IMR-90 (cell line): ENCODE data around the gene SGCA. TPM values are rescaled to one million over a fixed set of nuclear protein-coding genes. Genes with fewer than 3 reads are reported as not detected.

ENCODE experiments used
- ATAC-seq: fragments of 200-7000 bp; cut with Tn5 transposase; 2 replicates; pipeline ENCODE4 v1.9.1; 2020; ENCODE audit warnings: low read depth, mild to moderate bottlenecking, moderate library complexity
- BruUV-seq: library from RNA; stranded (reverse); fragments of 400-500 nt; replicated peaks from 2 replicates; lab custom pipeline; 2021; lab: Mats Ljungman, UMichigan
- CTCF ChIA-PET: fragments of 300-600 bp; formaldehyde crosslinking; extraction: SDS; loops from one replicate; lab custom pipeline; 2021; ENCODE audit warnings: antibody characterized with exemption; lab: Yijun Ruan, JAX
- POLR2A ChIA-PET: fragments of 300-600 bp; sonication (Branson Sonifier 250); formaldehyde crosslinking; loops from one replicate; lab custom pipeline; 2022; ENCODE audit warnings: antibody characterized with exemption; ENCODE audit not compliant: unreplicated experiment; lab: Charles Lee
- DNase-seq: peaks from one replicate; pipeline ENCODE4 v3.0.0; 2013
- H2AFZ ChIP-seq: replicated peaks from 2 replicates; pipeline ENCODE3; 2013; ENCODE audit warnings: low read length, mild to moderate bottlenecking; ENCODE audit not compliant: poor library complexity
- H2AK5ac ChIP-seq: 2 replicates; pipeline ENCODE4 v1.6.1; 2013; ENCODE audit warnings: low read depth, low read length, inconsistent platforms
- H2AK9ac ChIP-seq: replicated peaks from 2 replicates; pipeline ENCODE3; 2013; ENCODE audit warnings: mild to moderate bottlenecking, low read depth, low read length, moderate library complexity; ENCODE audit not compliant: poor library complexity
- H2BK120ac ChIP-seq: 2 replicates; pipeline ENCODE4 v1.6.1; 2013; ENCODE audit warnings: low read depth, low read length, inconsistent platforms
- H2BK15ac ChIP-seq: 3 replicates; pipeline ENCODE4 v1.6.1; 2013; ENCODE audit warnings: low read depth, low read length, inconsistent platforms
- H2BK20ac ChIP-seq: 2 replicates; pipeline ENCODE4 v1.6.1; 2013; ENCODE audit warnings: low read depth, mild to moderate bottlenecking, inconsistent platforms, low read length, moderate library complexity
- H2BK5ac ChIP-seq: 2 replicates; pipeline ENCODE4 v1.6.1; 2013; ENCODE audit warnings: mild to moderate bottlenecking, low read depth, low read length, inconsistent platforms; ENCODE audit not compliant: poor library complexity, severe bottlenecking
- H3K14ac ChIP-seq: replicated peaks from 2 replicates; pipeline ENCODE4 v1.6.1; 2013; ENCODE audit warnings: low read depth, low read length, inconsistent platforms
- H3K18ac ChIP-seq: 2 replicates; pipeline ENCODE4 v1.6.1; 2013; ENCODE audit warnings: low read depth, low read length, control low read depth
- H3K23ac ChIP-seq: 2 replicates; pipeline ENCODE4 v1.6.1; 2013; ENCODE audit warnings: low read depth, low read length, inconsistent platforms
- H3K27ac ChIP-seq: 2 replicates; pipeline ENCODE4 v1.5.1; 2013; ENCODE audit warnings: mild to moderate bottlenecking, control low read depth, low read length; ENCODE audit not compliant: insufficient read depth
- H3K27me3 ChIP-seq: 2 replicates; pipeline ENCODE4 v1.6.1; 2013; ENCODE audit warnings: low read length; ENCODE audit not compliant: control insufficient read depth, insufficient read depth
- H3K36me3 ChIP-seq: 2 replicates; pipeline ENCODE4 v1.6.1; 2013; ENCODE audit warnings: low read length, mixed read lengths; ENCODE audit not compliant: control insufficient read depth, insufficient read depth
- H3K4ac ChIP-seq: 2 replicates; pipeline ENCODE4 v1.6.1; 2013; ENCODE audit warnings: low read depth, low read length, inconsistent platforms
- H3K4me1 ChIP-seq: 2 replicates; pipeline ENCODE4 v1.6.1; 2013; ENCODE audit warnings: low read length, mixed read lengths; ENCODE audit not compliant: control insufficient read depth, insufficient read depth
- H3K4me2 ChIP-seq: 2 replicates; pipeline ENCODE4 v1.6.1; 2013; ENCODE audit warnings: low read depth, mild to moderate bottlenecking, control low read depth, low read length, moderate library complexity
- H3K4me3 ChIP-seq: 2 replicates; pipeline ENCODE4 v1.5.1; 2013; ENCODE audit warnings: low read depth, mild to moderate bottlenecking, control low read depth, low read length, moderate library complexity; ENCODE audit not compliant: insufficient read depth
- H3K56ac ChIP-seq: 2 replicates; pipeline ENCODE4 v1.6.1; 2013; ENCODE audit warnings: low read length, inconsistent platforms; ENCODE audit not compliant: insufficient read depth; ENCODE audit errors: extremely low read depth
- H3K79me1 ChIP-seq, 2 experiments: 2 replicates each; pipeline ENCODE4 v1.6.1; 2013; ENCODE audit warnings: low read length in 2 of 2, inconsistent platforms in 1 of 2, low read depth in 1 of 2
- H3K9ac ChIP-seq: 2 replicates; pipeline ENCODE4 v1.6.1; 2013; ENCODE audit warnings: low read depth, low read length, control low read depth
- H3K9me1 ChIP-seq: 2 replicates; pipeline ENCODE4 v1.6.1; 2013; ENCODE audit warnings: low read length, inconsistent platforms; ENCODE audit not compliant: insufficient read depth
- H3K9me3 ChIP-seq: 2 replicates; pipeline ENCODE4 v1.6.1; 2013; ENCODE audit warnings: low read length; ENCODE audit not compliant: control insufficient read depth, insufficient read depth
- H4K20me1 ChIP-seq: 2 replicates; pipeline ENCODE4 v1.6.1; 2013; ENCODE audit warnings: low read length, inconsistent platforms; ENCODE audit not compliant: insufficient read depth
- H4K5ac ChIP-seq: 2 replicates; pipeline ENCODE4 v1.6.1; 2013; ENCODE audit warnings: mild to moderate bottlenecking, low read depth, low read length, control low read depth
- H4K8ac ChIP-seq, 2 experiments: 2 replicates each; pipeline ENCODE4 v1.6.1; 2013; ENCODE audit warnings: low read depth in 2 of 2, low read length in 2 of 2, control low read depth in 1 of 2, inconsistent platforms in 1 of 2
- H4K91ac ChIP-seq: 2 replicates; pipeline ENCODE4 v1.6.1; 2013; ENCODE audit warnings: low read depth, low read length, inconsistent platforms; ENCODE audit not compliant: insufficient read depth
- ELK1 ChIP-seq: fragments of 150-350 bp; IDR thresholded peaks from 2 replicates; pipeline ENCODE4 v1.6.1; 2016; ENCODE audit warnings: low read depth, mild to moderate bottlenecking, low read length, moderate library complexity, borderline replicate concordance
- FOS ChIP-seq: fragments of 150-350 bp; IDR thresholded peaks from 2 replicates; pipeline ENCODE4 v1.6.1; 2016; ENCODE audit warnings: low read depth, low read length
- MAFK ChIP-seq: IDR thresholded peaks from 2 replicates; pipeline ENCODE4 v1.6.1; 2012; ENCODE audit warnings: low read depth, low read length, improper control_type of control experiment
- MXI1 ChIP-seq: IDR thresholded peaks from 2 replicates; pipeline ENCODE4 v1.6.1; 2012; ENCODE audit warnings: low read depth, mild to moderate bottlenecking, low read length, moderate library complexity, borderline replicate concordance
- RAD21 ChIP-seq: IDR thresholded peaks from 2 replicates; pipeline ENCODE4 v1.6.1; 2012; ENCODE audit warnings: low read length, improper control_type of control experiment
- WGBS, 2 experiments: methylation state at CpG; one replicate each; pipeline versions ENCODE4 v1.1.5 to v1.1.7; 2013; ENCODE audit warnings: missing lambda C conversion rate in 2 of 2; ENCODE audit not compliant: insufficient read length in 1 of 2; ENCODE audit errors: extremely low coverage in 2 of 2; 5-methylcytosine and 5-hydroxymethylcytosine counted together
- dilution Hi-C: fragments of 300-500 bp; cut with HindIII; formaldehyde crosslinking; loops from one replicate; pipeline ENCODE4 v1.14.3; 2018; ENCODE audit warnings: low sequenced_read_pairs; ENCODE audit not compliant: unreplicated experiment
- in situ Hi-C: fragments of 300-500 bp; cut with MboI; formaldehyde crosslinking; loops from 3 replicates; pipeline ENCODE4 v1.14.3; 2019; ENCODE audit warnings: low sequenced_read_pairs, inconsistent platforms, mixed read lengths
- intact Hi-C: fragments of 100-400 bp; cut with micrococcal nuclease; formaldehyde crosslinking; loops from 2 replicates; pipeline ENCODE4 v1.10.0; 2022
- polyA plus RNA-seq, 3 experiments: library from polyadenylated mRNA; depleted of rRNA; stranded (reverse); fragments of >200 nt; gene quantifications; 2 replicates each; pipeline ENCODE4 v1.2.3, GENCODE V29; 2012; ENCODE audit warnings: low replicate concordance in 1 of 3
- total RNA-seq: library from RNA; depleted of rRNA; stranded (reverse); fragments of >200 nt; gene quantifications from 2 replicates; pipeline ENCODE4 v1.2.3, GENCODE V29; 2012
- TF ChIP-seq, protein P1 (sequence below): conservative IDR thresholded peaks from 2 replicates; pipeline ENCODE4 v1.5.1; 2012; ENCODE audit warnings: mild to moderate bottlenecking, low read depth, low read length, improper control_type of control experiment

The SGCA gene
- total and polyA plus RNA-seq, 2 of the 4 experiments (the other 2 are of a cell fraction), result 0.19 TPM; not detected in 1

- H2BK15ac ChIP-seq, result no peak overlapping the region
- ATAC-seq (no peak), DNase-seq (peak; percentile 45)
- no peak overlapping the region for H2AK5ac ChIP-seq
- 7% methylated on average over 3 of the region's 8 CpGs; no CpG with 5 or more reads in 1 of the 2 experiments for WGBS, 2 experiments
- H3K27ac ChIP-seq, result peak overlapping the region; percentile 56
- H3K9me1 ChIP-seq, result peaks cover 12% of the 10 kb centered on the region; the same call in 1 of the 2 replicates
- H3K4me2 ChIP-seq, result no peak overlapping the region
- no peak overlapping the region for H3K23ac ChIP-seq
- H3K14ac ChIP-seq, result no peak overlapping the region
- ChIA-PET CTCF (no interaction called here), POLR2A (no interaction called here)
- H3K9ac ChIP-seq, result no peak overlapping the region
- peaks cover 92% of the 10 kb centered on the region for H4K20me1 ChIP-seq
- peak overlapping the region; percentile 46 for H2AK9ac ChIP-seq
- H2AFZ ChIP-seq, result no peak overlapping the region
- 0 out of 2 replicates have a peak overlapping the region, but pooled peaks have one; percentile 26 for H3K4ac ChIP-seq
- no peak overlapping the region for H4K5ac ChIP-seq
- H3K27me3 ChIP-seq, result no peaks in the 10 kb centered on the region
- H3K56ac ChIP-seq, result 0 out of 2 replicates have a peak overlapping the region, but pooled peaks have one; percentile 23
- peak overlapping the region; percentile 99 for H2BK5ac ChIP-seq
- no peak overlapping the region for H3K4me3 ChIP-seq
- peaks cover 56% of the 10 kb centered on the region for H3K36me3 ChIP-seq
- H2BK20ac ChIP-seq, result no peak overlapping the region
- dilution Hi-C loops, result no loop called here
- no peak overlapping the region for H4K8ac ChIP-seq
- H4K91ac ChIP-seq, result no peak overlapping the region
- no peaks in the 10 kb centered on the region for H3K9me3 ChIP-seq
- intact Hi-C loops, result no loop called here
- no peak overlapping the region for H3K18ac ChIP-seq
- TF ChIP-seq RAD21 (no peak), ELK1 (no peak), MXI1 (no peak), FOS (no peak), MAFK (no peak)
- TF ChIP-seq, protein P1, sequence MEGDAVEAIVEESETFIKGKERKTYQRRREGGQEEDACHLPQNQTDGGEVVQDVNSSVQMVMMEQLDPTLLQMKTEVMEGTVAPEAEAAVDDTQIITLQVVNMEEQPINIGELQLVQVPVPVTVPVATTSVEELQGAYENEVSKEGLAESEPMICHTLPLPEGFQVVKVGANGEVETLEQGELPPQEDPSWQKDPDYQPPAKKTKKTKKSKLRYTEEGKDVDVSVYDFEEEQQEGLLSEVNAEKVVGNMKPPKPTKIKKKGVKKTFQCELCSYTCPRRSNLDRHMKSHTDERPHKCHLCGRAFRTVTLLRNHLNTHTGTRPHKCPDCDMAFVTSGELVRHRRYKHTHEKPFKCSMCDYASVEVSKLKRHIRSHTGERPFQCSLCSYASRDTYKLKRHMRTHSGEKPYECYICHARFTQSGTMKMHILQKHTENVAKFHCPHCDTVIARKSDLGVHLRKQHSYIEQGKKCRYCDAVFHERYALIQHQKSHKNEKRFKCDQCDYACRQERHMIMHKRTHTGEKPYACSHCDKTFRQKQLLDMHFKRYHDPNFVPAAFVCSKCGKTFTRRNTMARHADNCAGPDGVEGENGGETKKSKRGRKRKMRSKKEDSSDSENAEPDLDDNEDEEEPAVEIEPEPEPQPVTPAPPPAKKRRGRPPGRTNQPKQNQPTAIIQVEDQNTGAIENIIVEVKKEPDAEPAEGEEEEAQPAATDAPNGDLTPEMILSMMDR, result peak; percentile 21; the same call in 1 of the 2 replicates
- H3K4me1 ChIP-seq, result no peaks in the 10 kb centered on the region; the same call in 1 of the 2 replicates
- peaks cover 0 to 37% of the 10 kb centered on the region in 2 experiments; a peak in 2 of 4 replicates for H3K79me1 ChIP-seq
- in situ Hi-C loops, result no loop called here
- no peak overlapping the region for H2BK120ac ChIP-seq
- no TSS peak for BruUV-seq
Observed at GRCh38 chr17:50184064-50184463, 18.3 kb downstream of the SGCA start.
